Gastrocnemius medialis (tissue), 4 donors: ENCODE data around the gene MOB3B.

Source experiments
- CTCF ChIP-seq, 5 experiments: fragments of 450-650 bp in 3 of 5; fragments of 200-600 bp in 2 of 5; sonication (generic) in 2 of 5; IDR thresholded peaks in 4 of 5; conservative IDR thresholded peaks in 1 of 5; 1 replicate in 4 of 5; 2 replicates in 1 of 5; pipeline ENCODE4 v1.5.1; 2016 to 2019; ENCODE audit warnings: antibody characterized with exemption in 5 of 5, mild to moderate bottlenecking in 3 of 5, moderate library complexity in 3 of 5
- POLR2A ChIP-seq, 2 donors: fragments of 450-650 bp; IDR thresholded peaks; one replicate each; pipeline ENCODE4 v1.6.1; 2017; ENCODE audit warnings: antibody characterized with exemption in 2 of 2, mild to moderate bottlenecking in 2 of 2, moderate library complexity in 2 of 2

DNA sequence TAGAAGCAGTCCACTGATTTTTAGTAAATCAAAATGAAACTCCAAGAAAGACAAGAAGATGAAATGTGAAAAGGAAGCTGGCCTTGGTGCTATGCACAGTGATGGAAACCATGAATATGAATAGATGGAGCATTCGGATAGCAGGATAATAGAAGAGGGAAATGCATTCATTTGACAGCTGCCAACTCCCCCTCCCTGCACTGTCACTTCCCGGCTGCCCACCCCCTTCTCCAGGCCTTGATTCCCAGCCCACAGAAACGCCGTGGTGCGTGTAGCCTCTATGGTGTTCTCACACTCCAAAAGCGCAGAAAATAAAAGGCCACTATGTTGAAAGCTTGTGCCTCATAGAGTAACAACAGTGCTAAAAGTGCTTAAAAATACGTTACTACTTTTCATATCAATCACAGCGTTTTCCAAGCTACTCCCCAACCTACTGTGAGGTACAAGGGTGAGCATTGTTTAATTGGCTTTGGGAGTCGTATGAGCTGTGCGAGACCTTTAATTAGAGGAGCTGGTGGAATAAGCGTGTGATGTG is 31.7 kb downstream of the MOB3B start:
- no peak for TF ChIP-seq CTCF (IDR thresholded peaks at IDR 0.05 in 4 of 5, conservative IDR thresholded peaks at IDR 0.05 in 1 of 5)
- no peak for TF ChIP-seq POLR2A (IDR thresholded peaks at IDR 0.05)
